Retinal pigment epithelial cell (primary cell): Measurements from ENCODE around the gene BRD3OS.

ENCODE experiments used
- DNase-seq: peaks from one replicate; pipeline ENCODE4 v3.0.0-alpha.2; 2010; ENCODE audit warnings: low read depth
- H3K4me3 ChIP-seq: 2 replicates; pipeline ENCODE4 v1.5.1; 2011; ENCODE audit warnings: mild to moderate bottlenecking, low read length, control low read depth, moderate library complexity
- TF ChIP-seq, protein P1 (sequence below): conservative IDR thresholded peaks from 2 replicates; pipeline ENCODE4 v1.5.1; 2011; ENCODE audit warnings: low read depth, low read length, control low read depth, inconsistent platforms

The BRD3OS gene

DNA sequence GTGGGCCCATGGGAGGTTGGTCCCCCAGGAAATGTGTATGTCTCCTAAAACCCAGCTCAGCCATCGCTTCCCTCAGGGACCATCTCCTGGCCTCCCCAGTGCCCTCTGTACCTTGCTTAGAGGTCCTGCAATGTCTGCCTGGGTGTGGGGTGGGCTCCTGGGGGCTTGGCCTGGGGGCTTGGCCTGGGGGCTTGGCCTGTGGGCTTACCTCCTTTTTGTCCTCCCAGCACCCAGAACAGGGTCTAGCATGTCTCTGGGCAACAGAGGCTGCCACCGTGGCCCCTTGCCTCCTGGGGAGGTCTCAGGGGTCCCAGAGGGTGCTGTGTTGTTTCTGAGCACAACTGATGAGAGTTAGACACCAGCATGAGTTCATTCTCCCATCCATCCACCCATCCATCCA, 22.5 kb upstream of the BRD3OS start:
- TF ChIP-seq, protein P1, sequence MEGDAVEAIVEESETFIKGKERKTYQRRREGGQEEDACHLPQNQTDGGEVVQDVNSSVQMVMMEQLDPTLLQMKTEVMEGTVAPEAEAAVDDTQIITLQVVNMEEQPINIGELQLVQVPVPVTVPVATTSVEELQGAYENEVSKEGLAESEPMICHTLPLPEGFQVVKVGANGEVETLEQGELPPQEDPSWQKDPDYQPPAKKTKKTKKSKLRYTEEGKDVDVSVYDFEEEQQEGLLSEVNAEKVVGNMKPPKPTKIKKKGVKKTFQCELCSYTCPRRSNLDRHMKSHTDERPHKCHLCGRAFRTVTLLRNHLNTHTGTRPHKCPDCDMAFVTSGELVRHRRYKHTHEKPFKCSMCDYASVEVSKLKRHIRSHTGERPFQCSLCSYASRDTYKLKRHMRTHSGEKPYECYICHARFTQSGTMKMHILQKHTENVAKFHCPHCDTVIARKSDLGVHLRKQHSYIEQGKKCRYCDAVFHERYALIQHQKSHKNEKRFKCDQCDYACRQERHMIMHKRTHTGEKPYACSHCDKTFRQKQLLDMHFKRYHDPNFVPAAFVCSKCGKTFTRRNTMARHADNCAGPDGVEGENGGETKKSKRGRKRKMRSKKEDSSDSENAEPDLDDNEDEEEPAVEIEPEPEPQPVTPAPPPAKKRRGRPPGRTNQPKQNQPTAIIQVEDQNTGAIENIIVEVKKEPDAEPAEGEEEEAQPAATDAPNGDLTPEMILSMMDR = no peak
- DNase-seq = no peak
- H3K4me3 ChIP-seq = no peak overlapping the region

- DNase-seq = no peak
Observed at GRCh38 chr9:134003237-134003636, 22.0 kb upstream of the BRD3OS start.

GRCh38 chr9:134004131-134004873, 21.0 kb upstream of the BRD3OS start:
- no peak for DNase-seq
- TF ChIP-seq, protein P1 = no peak
- H3K4me3 ChIP-seq = no peak overlapping the region

More at GRCh38 chr9:134003237-134003636, 22.0 kb upstream of the BRD3OS start:
- TF ChIP-seq, protein P1 = no peak
- no peak overlapping the region for H3K4me3 ChIP-seq

DNA sequence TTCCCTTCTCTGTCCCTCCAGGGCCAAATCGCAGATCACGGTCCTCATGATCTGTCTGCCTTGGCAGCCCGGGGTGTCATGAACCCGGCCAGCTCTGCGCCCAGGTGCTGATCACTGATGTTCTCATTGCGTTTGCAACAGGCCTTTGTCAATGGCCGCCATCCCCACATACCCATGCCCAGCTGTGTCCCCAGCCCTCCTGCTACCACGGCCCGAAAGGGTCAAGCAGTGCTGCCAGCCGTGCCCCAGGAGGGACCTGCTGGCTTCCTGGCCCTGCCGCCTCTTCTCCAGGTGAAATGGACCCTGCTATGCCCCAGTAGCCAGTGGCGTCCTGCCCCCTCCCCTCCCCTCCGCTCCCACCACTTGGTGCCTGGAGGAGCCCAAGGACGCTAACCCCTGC, 20.4 kb upstream of the BRD3OS start:
- H3K4me3 ChIP-seq = no peak overlapping the region
- no peak for DNase-seq

DNA sequence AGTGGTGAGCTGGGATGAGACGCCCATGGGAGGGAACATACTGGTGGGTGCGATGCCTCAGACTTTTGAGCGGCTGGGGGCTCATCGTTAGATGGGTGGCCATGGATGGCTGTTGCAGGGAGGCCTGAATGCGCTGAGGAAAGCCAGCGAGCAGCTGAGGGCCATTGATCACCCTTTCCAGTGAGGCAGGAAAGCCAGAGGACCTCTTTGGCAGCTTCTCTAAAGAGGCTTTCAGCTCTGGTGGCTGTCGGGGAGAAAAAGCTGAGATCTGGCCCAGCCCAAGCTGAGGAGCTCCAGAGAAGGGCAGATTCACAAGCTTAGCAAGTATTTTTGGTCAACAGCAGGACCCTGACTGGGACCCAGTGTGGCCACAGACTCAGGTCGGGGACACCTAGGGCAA, 19.9 kb upstream of the BRD3OS start:
- TF ChIP-seq, protein P1 = no peak
- DNase-seq = no peak
- no peak overlapping the region for H3K4me3 ChIP-seq

More for the DNA sequence above, 20.4 kb upstream of the BRD3OS start:
- TF ChIP-seq, protein P1 = no peak

- TF ChIP-seq, protein P1 = no peak
- H3K4me3 ChIP-seq = no peak overlapping the region
- no peak for DNase-seq
Observed at GRCh38 chr9:134007150-134007549, 18.1 kb upstream of the BRD3OS start.

DNA sequence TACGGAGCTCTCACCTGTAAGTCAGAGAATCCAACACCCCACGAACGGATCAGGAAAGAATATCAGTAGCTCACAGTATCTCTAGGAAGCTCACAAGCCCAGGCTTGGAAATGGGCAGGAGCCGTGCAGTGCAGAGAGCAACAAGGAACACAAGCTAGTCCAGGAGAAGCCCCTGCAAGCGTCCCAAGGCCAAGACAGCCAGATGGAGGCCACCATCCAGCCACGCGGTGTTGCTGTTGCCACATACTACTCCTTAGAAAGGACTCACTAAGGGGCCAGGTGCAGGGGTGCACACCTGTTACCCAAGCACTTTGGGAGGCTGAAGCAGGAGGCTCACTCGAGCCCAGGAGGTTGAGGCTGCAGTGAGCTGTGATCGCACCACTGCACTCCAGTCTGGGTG, 17.7 kb upstream of the BRD3OS start:
- TF ChIP-seq, protein P1 = no peak
- no peak for DNase-seq

More for the DNA sequence above, 17.7 kb upstream of the BRD3OS start:
- H3K4me3 ChIP-seq = no peak overlapping the region
